Measurements from ENCODE around the gene MAFB.

MAFB gene

DNA sequence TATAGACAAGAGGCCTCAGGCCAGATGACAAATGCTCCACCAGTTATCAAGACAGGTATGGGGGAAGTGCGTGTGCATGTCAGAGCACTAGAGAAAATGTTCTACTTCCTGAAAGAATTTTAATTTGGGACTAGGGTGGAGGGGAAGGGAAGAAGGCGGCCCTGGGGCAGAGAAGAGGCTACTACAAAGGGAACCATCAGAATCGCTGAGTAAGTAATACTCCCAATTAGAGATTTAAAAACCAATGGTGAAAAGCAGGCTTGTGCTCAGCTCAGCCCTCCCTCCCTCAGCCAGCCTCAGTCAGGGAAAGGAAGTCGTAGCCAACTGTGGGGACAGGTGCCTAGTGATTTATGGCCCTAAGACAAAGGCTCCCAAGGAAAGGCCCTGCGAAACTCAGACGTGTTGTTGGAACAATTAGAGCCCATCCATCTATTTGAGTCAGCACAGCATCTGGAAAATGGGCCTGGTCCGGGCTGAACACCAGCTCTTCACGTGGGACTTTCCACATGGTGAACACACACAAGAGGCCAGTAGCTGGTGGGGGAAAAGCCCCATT is 15.0 kb upstream of the MAFB start:
- no peak overlapping the region for H3K27ac ChIP-seq (ENCODE audit: low read depth, low read length, severe bottlenecking)
- 63 to 74% methylated on average over 6 to 7 of the region's 8 CpGs for WGBS, 2 experiments (ENCODE audit: insufficient coverage in 2 of 2)

DNA sequence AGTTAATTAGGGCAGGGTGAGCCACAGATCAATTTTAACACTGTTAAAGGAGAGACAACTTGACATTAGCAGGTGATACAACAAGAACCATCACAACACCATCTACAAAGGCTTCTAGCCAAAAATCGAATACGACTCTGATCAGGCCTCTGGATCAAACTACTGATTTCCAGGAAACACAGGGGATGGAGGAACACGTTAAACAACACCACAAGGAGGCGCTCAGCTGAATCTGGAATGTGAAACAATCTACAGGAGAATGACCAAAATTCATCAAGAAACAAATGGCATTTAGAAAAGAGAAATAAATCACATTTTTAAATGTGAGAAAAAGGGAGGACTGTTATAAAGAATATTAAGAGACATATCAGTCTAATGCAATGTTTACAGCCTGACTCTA is 13.5 kb upstream of the MAFB start:
- no peak overlapping the region for H3K27ac ChIP-seq (ENCODE audit: low read depth, low read length, severe bottlenecking)
- no peaks in the 10 kb centered on the region for H3K9me3 ChIP-seq (ENCODE audit: control insufficient read depth, low read length)
- 100% methylated on average over 1 of the region's 4 CpGs; no CpG with 5 or more reads in 1 of the 2 experiments for WGBS, 2 experiments (ENCODE audit: insufficient coverage in 2 of 2)
- no peaks in the 10 kb centered on the region for H3K4me1 ChIP-seq (ENCODE audit: control insufficient read depth, insufficient read depth, low read length, poor library complexity, severe bottlenecking)
- H3K36me3 ChIP-seq (ENCODE audit: control insufficient read depth, insufficient read depth, low read length) = no peaks in the 10 kb centered on the region
- H3K4me3 ChIP-seq (ENCODE audit: extremely low read depth, insufficient read depth, low read length, poor library complexity, severe bottlenecking) = no peak overlapping the region

More for the DNA sequence above, 15.0 kb upstream of the MAFB start:
- Histone ChIP-seq H3K9me3 (ENCODE audit: control insufficient read depth, low read length) (no peaks in the 10 kb centered on the region), H3K4me1 (ENCODE audit: control insufficient read depth, insufficient read depth, low read length, poor library complexity, severe bottlenecking) (no peaks in the 10 kb centered on the region), H3K4me3 (ENCODE audit: extremely low read depth, insufficient read depth, low read length, poor library complexity, severe bottlenecking) (no peak overlapping the region), H3K36me3 (ENCODE audit: control insufficient read depth, insufficient read depth, low read length) (no peaks in the 10 kb centered on the region)

DNA sequence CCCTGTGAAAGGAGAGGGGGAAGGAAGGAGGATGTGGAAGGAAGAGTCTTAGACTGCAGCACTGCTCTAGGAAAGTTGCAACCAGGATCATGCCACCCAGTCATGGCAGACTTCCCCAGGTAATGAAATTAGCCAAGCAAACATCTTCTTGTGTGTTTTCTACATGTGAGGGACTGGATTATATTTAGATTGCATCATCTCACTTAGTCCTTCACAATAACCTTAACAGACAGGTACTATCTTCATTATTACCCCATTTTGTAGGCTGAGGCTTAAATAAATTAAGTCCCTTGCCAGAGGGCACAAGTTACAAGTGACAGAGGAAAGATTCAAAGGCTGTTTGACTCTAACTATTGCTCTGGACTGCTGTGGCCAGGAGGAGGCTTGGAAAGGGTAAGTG is 9.7 kb upstream of the MAFB start:
- Histone ChIP-seq H3K9me3 (ENCODE audit: control insufficient read depth, low read length) (no peaks in the 10 kb centered on the region), H3K27ac (ENCODE audit: low read depth, low read length, severe bottlenecking) (no peak overlapping the region), H3K36me3 (ENCODE audit: control insufficient read depth, insufficient read depth, low read length) (no peaks in the 10 kb centered on the region), H3K4me3 (ENCODE audit: extremely low read depth, insufficient read depth, low read length, poor library complexity, severe bottlenecking) (no peak overlapping the region), H3K4me1 (ENCODE audit: control insufficient read depth, insufficient read depth, low read length, poor library complexity, severe bottlenecking) (no peaks in the 10 kb centered on the region)

DNA sequence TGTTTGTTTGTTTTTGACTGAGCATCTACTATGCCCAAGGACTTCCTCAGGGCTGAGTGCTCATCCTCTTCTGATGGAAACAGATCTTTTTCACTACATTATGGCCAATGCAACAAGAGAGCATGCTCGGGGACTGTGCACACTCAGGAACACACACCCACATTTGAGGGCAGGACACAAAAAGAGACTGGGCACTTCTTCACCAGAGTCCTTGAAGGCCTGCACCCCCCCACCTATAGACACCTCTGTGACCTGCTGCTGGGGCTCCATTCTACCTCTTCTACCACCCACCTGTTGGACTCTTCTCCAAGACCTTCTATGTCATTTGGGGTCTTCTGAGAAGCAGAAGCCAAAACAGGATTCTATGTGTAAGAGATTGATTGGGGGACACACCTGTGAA is 9.2 kb upstream of the MAFB start:
- no peak overlapping the region for H3K4me3 ChIP-seq (ENCODE audit: extremely low read depth, insufficient read depth, low read length, poor library complexity, severe bottlenecking)
- 75 to 80% methylated on average over 1 of the region's 1 CpG for WGBS, 2 experiments (ENCODE audit: insufficient coverage in 2 of 2)
- no peaks in the 10 kb centered on the region for H3K9me3 ChIP-seq (ENCODE audit: control insufficient read depth, low read length)
- H3K27ac ChIP-seq (ENCODE audit: low read depth, low read length, severe bottlenecking) = no peak overlapping the region
- no peaks in the 10 kb centered on the region for H3K36me3 ChIP-seq (ENCODE audit: control insufficient read depth, insufficient read depth, low read length)
- H3K4me1 ChIP-seq (ENCODE audit: control insufficient read depth, insufficient read depth, low read length, poor library complexity, severe bottlenecking) = no peaks in the 10 kb centered on the region

DNA sequence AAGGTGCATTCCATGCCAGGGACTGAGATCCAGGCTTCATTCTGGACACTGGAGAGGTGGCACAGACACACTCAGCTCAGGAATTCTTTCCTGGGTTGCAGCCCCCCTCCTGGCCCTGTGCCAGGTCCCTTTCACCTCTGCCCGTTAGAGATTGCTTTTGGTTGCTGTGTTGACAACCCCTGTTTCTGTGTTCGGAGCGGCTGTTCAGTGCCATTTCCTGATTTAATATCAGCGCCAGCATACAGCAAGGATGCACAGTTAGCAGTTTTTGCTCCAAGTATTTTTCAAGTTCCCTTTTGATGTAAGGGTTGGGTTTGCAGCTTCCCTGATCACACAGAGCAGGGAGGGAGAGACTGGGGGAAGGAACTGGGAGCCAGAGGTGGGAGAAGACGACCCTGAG is 8.5 kb upstream of the MAFB start:
- 79% methylated on average over 5 of the region's 5 CpGs for WGBS, 2 experiments (ENCODE audit: insufficient coverage in 2 of 2)

DNA sequence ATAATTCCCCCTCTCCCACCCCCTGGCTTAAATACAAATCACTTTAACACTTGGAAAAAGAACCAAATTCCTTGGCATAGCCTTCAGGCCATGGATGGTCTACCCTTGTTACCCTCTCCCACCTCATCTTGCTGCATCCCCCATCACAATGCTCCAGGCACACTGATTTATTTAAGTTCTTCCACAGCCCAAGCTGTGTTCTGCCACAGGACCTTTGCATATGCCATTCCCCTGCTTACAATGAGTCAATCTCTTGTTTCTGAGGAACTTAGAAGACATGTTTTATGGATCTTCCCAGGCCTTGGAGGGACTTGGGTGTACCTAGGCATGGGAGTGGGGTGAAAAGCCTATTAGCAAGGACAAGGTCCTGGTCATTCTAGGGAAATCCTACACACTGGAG is 6.2 kb upstream of the MAFB start:
- H3K36me3 ChIP-seq (ENCODE audit: control insufficient read depth, insufficient read depth, low read length) = no peaks in the 10 kb centered on the region
- H3K4me1 ChIP-seq (ENCODE audit: control insufficient read depth, insufficient read depth, low read length, poor library complexity, severe bottlenecking) = peaks cover 3% of the 10 kb centered on the region
- H3K4me3 ChIP-seq (ENCODE audit: extremely low read depth, insufficient read depth, low read length, poor library complexity, severe bottlenecking) = no peak overlapping the region
- H3K27ac ChIP-seq (ENCODE audit: low read depth, low read length, severe bottlenecking) = no peak overlapping the region
- no peaks in the 10 kb centered on the region for H3K9me3 ChIP-seq (ENCODE audit: control insufficient read depth, low read length)

More for the DNA sequence above, 8.5 kb upstream of the MAFB start:
- Histone ChIP-seq H3K9me3 (ENCODE audit: control insufficient read depth, low read length) (no peaks in the 10 kb centered on the region), H3K27ac (ENCODE audit: low read depth, low read length, severe bottlenecking) (no peak overlapping the region), H3K4me1 (ENCODE audit: control insufficient read depth, insufficient read depth, low read length, poor library complexity, severe bottlenecking) (no peaks in the 10 kb centered on the region), H3K4me3 (ENCODE audit: extremely low read depth, insufficient read depth, low read length, poor library complexity, severe bottlenecking) (no peak overlapping the region), H3K36me3 (ENCODE audit: control insufficient read depth, insufficient read depth, low read length) (no peaks in the 10 kb centered on the region)

DNA sequence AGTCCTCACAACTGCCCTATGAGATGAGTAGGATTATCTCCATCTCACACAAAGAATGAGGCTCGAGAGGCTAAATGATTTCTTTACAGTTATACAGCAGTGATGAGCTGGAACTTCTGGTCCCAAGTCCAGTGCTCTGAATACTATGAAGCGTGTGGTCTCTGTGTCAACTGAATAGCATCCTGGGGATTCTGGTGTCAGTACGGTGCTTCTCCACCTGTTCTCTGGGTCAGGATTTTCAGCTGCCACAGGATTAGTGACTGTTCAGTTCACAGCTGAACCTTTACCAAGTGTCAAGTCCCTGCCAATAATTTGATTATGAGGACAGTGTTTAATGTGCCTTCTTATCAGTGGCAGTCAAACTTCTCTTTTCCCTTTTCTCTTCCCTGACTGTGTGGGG is 5.2 kb upstream of the MAFB start:
- Histone ChIP-seq H3K36me3 (ENCODE audit: control insufficient read depth, insufficient read depth, low read length) (no peaks in the 10 kb centered on the region), H3K4me3 (ENCODE audit: extremely low read depth, insufficient read depth, low read length, poor library complexity, severe bottlenecking) (no peak overlapping the region), H3K9me3 (ENCODE audit: control insufficient read depth, low read length) (no peaks in the 10 kb centered on the region), H3K4me1 (ENCODE audit: control insufficient read depth, insufficient read depth, low read length, poor library complexity, severe bottlenecking) (peaks cover 3% of the 10 kb centered on the region), H3K27ac (ENCODE audit: low read depth, low read length, severe bottlenecking) (no peak overlapping the region)
- 65 to 88% methylated on average over 2 to 3 of the region's 3 CpGs for WGBS, 2 experiments (ENCODE audit: insufficient coverage in 2 of 2)

DNA sequence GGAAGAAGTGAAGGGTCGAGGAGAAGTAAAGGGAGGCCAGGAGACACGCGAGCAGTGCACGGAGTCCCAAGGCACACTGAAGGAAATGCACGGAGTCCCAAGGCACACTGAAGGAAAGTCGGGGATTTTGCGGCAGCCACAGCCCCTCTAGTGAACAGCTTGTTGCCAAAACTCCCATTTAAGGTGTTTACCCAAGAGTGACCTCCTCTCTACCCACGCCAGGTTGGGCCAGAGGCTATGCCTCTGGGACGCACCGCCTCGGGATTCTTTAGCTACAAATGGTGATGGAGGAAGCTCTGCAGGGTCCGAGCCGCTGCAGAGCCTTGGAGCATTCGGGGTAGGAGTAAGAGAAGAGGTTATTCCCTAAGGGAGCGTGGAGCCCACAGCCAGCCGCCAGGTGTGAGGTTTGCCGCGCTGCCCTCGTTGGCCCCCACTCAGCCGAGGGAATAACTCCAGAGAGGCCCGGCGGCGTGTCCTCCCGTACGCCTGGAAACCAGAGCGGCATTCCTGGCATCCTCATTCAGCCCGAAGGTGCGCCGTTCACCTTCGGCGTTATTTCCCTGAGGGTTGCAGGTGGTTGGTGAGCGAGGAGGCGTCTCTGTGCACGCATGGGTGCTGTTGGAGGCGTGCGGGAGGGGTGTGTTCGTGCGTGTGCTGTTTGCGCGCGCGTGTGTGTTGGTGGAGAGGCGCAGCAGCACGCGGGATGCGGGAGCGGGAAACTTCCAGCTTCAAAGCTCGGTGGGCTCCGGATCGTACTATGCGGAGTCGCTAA is 3.4 kb upstream of the MAFB start:
- Histone ChIP-seq H3K4me1 (ENCODE audit: control insufficient read depth, insufficient read depth, low read length, poor library complexity, severe bottlenecking) (peaks cover 3% of the 10 kb centered on the region), H3K36me3 (ENCODE audit: control insufficient read depth, insufficient read depth, low read length) (no peaks in the 10 kb centered on the region), H3K9me3 (ENCODE audit: control insufficient read depth, low read length) (no peaks in the 10 kb centered on the region), H3K4me3 (ENCODE audit: extremely low read depth, insufficient read depth, low read length, poor library complexity, severe bottlenecking) (no peak overlapping the region), H3K27ac (ENCODE audit: low read depth, low read length, severe bottlenecking) (no peak overlapping the region)
- 9 to 10% methylated on average over 38 to 45 of the region's 52 CpGs for WGBS, 2 experiments (ENCODE audit: insufficient coverage in 2 of 2)

DNA sequence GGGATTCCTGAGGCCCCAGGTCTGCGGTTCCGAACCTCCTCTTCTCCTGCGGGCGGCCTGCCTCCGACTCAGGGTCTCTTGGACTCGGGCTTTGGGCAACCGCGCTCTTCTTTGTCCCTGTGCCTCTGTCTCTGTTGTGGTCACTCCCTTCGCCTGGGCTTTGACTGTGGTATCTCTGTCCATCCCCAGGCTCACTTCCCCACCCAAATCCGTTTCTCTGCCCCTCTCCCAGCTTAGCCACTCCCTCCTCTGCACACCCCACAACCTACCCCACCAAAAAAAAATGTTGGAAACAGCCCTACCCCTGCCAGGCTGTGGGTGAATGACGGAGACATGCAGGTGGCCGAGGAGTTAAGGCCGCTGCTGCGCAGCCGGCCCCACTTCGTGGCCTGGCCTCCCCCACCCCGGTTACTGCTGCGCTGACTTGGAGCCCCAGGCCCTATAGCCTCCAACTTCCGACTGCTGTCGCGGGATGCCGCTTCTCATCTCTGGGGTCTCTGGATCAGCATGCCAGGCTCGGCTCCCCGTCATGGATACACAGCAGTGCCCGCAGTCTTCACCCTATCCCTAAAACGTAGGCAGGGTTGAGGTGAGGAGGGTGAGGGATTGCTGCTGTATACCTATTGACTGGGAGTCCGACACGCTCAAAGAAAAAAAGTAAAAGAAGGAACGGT is 2.7 kb upstream of the MAFB start:
- 2 to 6% methylated on average over 14 to 27 of the region's 29 CpGs for WGBS, 2 experiments (ENCODE audit: insufficient coverage in 2 of 2)
- Histone ChIP-seq H3K9me3 (ENCODE audit: control insufficient read depth, low read length) (no peaks in the 10 kb centered on the region), H3K4me3 (ENCODE audit: extremely low read depth, insufficient read depth, low read length, poor library complexity, severe bottlenecking) (no peak overlapping the region), H3K27ac (ENCODE audit: low read depth, low read length, severe bottlenecking) (no peak overlapping the region), H3K36me3 (ENCODE audit: control insufficient read depth, insufficient read depth, low read length) (no peaks in the 10 kb centered on the region), H3K4me1 (ENCODE audit: control insufficient read depth, insufficient read depth, low read length, poor library complexity, severe bottlenecking) (peaks cover 3% of the 10 kb centered on the region)

DNA sequence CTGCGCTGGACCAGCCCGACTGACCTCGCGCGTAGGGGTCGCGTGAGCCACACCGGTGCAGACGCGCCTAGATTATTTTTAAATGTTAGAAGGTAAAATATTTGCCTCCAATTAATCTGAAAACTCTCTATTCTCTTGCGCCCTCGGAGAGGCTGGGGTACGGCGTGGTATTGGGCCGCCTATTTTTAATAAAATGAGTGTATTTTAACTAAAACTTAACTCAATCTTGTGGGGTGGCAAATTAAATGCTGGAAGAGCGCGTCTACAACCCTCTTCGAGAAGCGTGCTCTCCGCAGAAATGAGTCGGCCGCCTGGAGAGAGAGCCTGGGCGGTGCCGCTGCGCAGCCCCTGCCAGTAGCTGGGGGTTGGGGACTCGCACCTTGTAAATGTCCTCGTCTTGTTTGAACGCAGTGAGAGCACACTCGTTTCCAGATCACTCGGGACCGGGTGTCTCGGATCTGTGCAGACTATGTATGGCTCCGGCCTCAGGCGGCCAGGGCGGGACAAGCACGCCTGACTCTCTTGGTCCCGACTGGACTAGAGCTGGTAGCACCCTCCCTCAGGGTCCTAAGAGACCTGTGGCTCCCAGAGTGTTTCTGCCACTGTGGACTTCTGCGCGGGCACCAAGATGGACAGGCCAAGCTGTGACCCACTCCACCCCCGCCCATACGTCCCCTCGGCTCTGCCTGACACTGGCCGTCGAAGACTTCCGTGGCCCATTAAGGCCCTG is 2.0 kb upstream of the MAFB start:
- WGBS, 2 experiments (ENCODE audit: insufficient coverage in 2 of 2) = 3 to 5% methylated on average over 30 to 32 of the region's 45 CpGs
- H3K9me3 ChIP-seq (ENCODE audit: control insufficient read depth, low read length) = no peaks in the 10 kb centered on the region

More for the DNA sequence above, 2.0 kb upstream of the MAFB start:
- Histone ChIP-seq H3K36me3 (ENCODE audit: control insufficient read depth, insufficient read depth, low read length) (no peaks in the 10 kb centered on the region), H3K27ac (ENCODE audit: low read depth, low read length, severe bottlenecking) (no peak overlapping the region), H3K4me1 (ENCODE audit: control insufficient read depth, insufficient read depth, low read length, poor library complexity, severe bottlenecking) (peaks cover 3% of the 10 kb centered on the region), H3K4me3 (ENCODE audit: extremely low read depth, insufficient read depth, low read length, poor library complexity, severe bottlenecking) (peak overlapping the region; percentile 45)
